ENCODE results near the gene TMIGD1.

- TF ChIP-seq ZNF384 (IDR thresholded peaks at IDR 0.05) = no peak
- no peak for TF ChIP-seq SUZ12 (IDR thresholded peaks at IDR 0.05)
- TF ChIP-seq FOXA1 (IDR thresholded peaks at IDR 0.05) = no peak
- no peak for TF ChIP-seq TARDBP (IDR thresholded peaks at IDR 0.05)
- no peak for TF ChIP-seq SP1 (IDR thresholded peaks at IDR 0.05)
- no peak for TF ChIP-seq FOXM1 (IDR thresholded peaks at IDR 0.05; ENCODE audit: borderline replicate concordance)
- no peak for TF ChIP-seq ARNT (IDR thresholded peaks at IDR 0.05)
- TF ChIP-seq CTBP1 (IDR thresholded peaks at IDR 0.05; ENCODE audit: borderline replicate concordance) = no peak
- no peak for TF ChIP-seq FOXK2 (IDR thresholded peaks at IDR 0.05)
- TF ChIP-seq BHLHE40 (IDR thresholded peaks at IDR 0.05; ENCODE audit: borderline replicate concordance) = no peak
- no peak for TF ChIP-seq HDGF (IDR thresholded peaks at IDR 0.05; ENCODE audit: borderline replicate concordance)
- no peak for TF ChIP-seq ELF4 (IDR thresholded peaks at IDR 0.05)
These were observed 34.9 kb downstream of the TMIGD1 start for GRCh38 chr17:30299000-30299399.
